Thymus (tissue), 11 donors: ENCODE data around the gene TSPAN15. TPM values are rescaled to one million over a fixed set of nuclear protein-coding genes. Genes with fewer than 3 reads are reported as not detected.
A peak's percentile ranks its signal among the peaks of the same experiment; 100 is the strongest.

Source experiments
- DNase-seq, 9 donors: peaks; one replicate each; pipeline ENCODE4 v3.0.0-alpha.2; 2013; ENCODE audit warnings: low spot score in 9 of 9, low read depth in 6 of 9, missing footprints in 1 of 9
- H3K27ac ChIP-seq, 2 donors: one replicate each; pipeline ENCODE4 v1.5.1; 2013; ENCODE audit warnings: control low read depth in 1 of 2, low read depth in 1 of 2, low read length in 1 of 2, mild to moderate bottlenecking in 1 of 2, moderate library complexity in 1 of 2
- H3K27me3 ChIP-seq, 2 donors: one replicate each; pipeline ENCODE4 v1.5.1; 2013; ENCODE audit warnings: low read length in 1 of 2; ENCODE audit not compliant: control insufficient read depth in 2 of 2, insufficient read depth in 1 of 2
- H3K36me3 ChIP-seq, 2 donors: one replicate each; pipeline ENCODE4 v1.5.1; 2013; ENCODE audit warnings: low read length in 1 of 2, mild to moderate bottlenecking in 1 of 2, moderate library complexity in 1 of 2; ENCODE audit not compliant: control insufficient read depth in 2 of 2, insufficient read depth in 2 of 2
- H3K4me1 ChIP-seq, 2 donors: one replicate each; pipeline ENCODE4 v1.5.1; 2013; ENCODE audit warnings: low read length in 2 of 2; ENCODE audit not compliant: control insufficient read depth in 2 of 2, insufficient read depth in 2 of 2
- H3K4me3 ChIP-seq, 2 donors: one replicate each; pipeline ENCODE4 v1.5.1; 2013; ENCODE audit warnings: low read length in 2 of 2, control low read depth in 1 of 2, mild to moderate bottlenecking in 1 of 2
- H3K9me3 ChIP-seq, 2 donors: one replicate each; pipeline ENCODE4 v1.5.1; 2013; ENCODE audit warnings: low read length in 1 of 2, mild to moderate bottlenecking in 1 of 2; ENCODE audit not compliant: control insufficient read depth in 2 of 2, insufficient read depth in 1 of 2
- WGBS: extraction: QIAGEN DNeasy Blood & Tissue Kit; methylation state at CpG from one replicate; pipeline ENCODE4 v1.1.7; 2013; 5-methylcytosine and 5-hydroxymethylcytosine counted together
- polyA plus RNA-seq: library from polyadenylated mRNA; stranded (reverse); fragments of 200-250 nt; gene quantifications from one replicate; pipeline ENCODE4 v1.2.3, GENCODE V29; 2013
- total RNA-seq: library from RNA; stranded (reverse); fragments of 120-200 nt; gene quantifications from one replicate; pipeline ENCODE4 v1.2.4, GENCODE V29; 2013
- donor health status: healthy.

Gene TSPAN15
- total and polyA plus RNA-seq, 2 donors = 9.7 to 13.2 TPM

DNA sequence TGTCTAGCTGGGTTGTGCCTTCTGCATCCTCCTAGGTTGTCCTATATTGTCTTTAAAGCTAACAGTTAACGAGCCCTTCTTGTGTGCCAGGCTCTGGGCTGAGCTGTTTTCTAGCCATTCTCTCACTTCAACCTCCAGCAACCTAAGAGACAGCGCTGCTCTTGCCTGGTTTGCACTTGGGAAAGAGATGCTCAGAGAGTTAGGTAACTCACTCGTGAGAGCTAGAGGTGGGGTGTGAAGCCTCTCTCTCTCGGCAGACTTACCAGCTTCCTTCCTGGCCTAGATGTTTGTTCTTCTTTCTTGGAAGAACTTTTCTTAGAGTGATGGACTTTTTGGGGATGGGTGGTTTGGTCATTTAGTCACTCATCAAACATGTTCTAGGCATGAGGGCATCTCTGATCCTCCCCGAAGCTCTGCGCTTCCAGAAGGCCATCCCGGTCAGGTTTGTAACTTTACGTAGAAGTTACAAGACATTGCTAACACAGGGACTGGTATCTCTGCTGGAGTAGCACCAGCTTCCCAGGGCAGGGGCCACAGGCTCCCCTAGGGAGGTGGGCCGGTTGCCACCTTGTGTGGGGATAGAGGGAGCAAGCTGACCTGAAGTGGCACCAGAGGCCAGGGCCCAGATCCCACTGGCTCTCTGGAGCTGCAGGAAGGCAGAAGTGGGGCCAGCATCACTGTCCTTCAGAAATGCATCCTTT lies 14.3 kb downstream of the TSPAN15 start:
- DNase-seq = peak in 1 of 9 donors; percentile 25
- peaks cover 0 to 35% of the 10 kb centered on the region in 2 donors for H3K4me1 ChIP-seq

DNA sequence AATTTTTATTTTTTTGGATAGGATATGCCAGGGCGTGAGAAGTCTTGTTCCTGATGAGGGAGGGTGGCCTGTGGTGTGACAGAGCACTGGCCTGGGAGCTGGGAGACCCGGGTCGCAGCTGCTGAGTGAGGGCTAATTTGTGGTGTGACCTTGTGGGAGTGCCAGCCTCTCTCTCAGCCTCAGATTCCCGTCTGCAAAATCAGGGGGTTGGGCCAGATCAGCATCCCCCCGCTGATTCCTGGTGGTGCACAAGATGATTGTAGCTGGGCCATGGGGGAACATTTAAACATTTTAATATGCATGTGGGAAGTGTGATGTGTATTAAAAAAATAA lies 14.9 kb downstream of the TSPAN15 start:
- no peak for DNase-seq
- WGBS = 54% methylated on average over 5 of the region's 5 CpGs
- Histone ChIP-seq H3K4me1 (peaks cover 0 to 34% of the 10 kb centered on the region in 2 donors), H3K27ac (no peak overlapping the region), H3K4me3 (no peak overlapping the region), H3K36me3 (no peaks in the 10 kb centered on the region), H3K9me3 (peaks cover 0 to 2% of the 10 kb centered on the region in 2 donors), H3K27me3 (no peaks in the 10 kb centered on the region)

More for the DNA sequence above, 14.3 kb downstream of the TSPAN15 start:
- 73% methylated on average over 9 of the region's 9 CpGs for WGBS
- H3K27ac ChIP-seq = no peak overlapping the region
- no peak overlapping the region for H3K4me3 ChIP-seq
- no peaks in the 10 kb centered on the region for H3K27me3 ChIP-seq
- no peaks in the 10 kb centered on the region for H3K36me3 ChIP-seq
- H3K9me3 ChIP-seq = peaks cover 0 to under 1% of the 10 kb centered on the region in 2 donors

DNA sequence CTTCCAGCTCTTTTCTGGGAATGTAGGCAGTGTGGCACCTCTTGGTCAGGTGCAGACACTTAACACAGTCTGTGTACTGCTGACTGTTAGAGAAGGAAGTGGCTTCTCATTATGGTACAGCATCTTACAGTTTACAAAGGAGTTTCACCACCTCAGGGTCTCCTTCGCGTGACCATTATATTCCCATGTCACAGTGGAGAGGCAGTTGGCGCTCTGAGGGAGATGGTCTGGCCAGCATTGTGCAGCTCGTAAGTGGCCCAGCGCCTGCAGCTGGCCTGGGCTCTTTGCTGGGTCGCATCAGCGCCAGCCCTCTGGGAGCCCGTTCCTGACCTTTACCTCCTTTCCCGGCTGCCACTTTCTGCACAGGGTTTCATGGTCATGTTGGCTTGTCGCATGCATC lies 15.4 kb downstream of the TSPAN15 start:
- Histone ChIP-seq H3K27me3 (no peaks in the 10 kb centered on the region), H3K27ac (no peak overlapping the region), H3K36me3 (no peaks in the 10 kb centered on the region), H3K4me1 (peaks cover 0 to 31% of the 10 kb centered on the region in 2 donors), H3K4me3 (no peak overlapping the region), H3K9me3 (peaks cover 0 to 2% of the 10 kb centered on the region in 2 donors)
- no peak for DNase-seq
- WGBS = 77% methylated on average over 10 of the region's 10 CpGs

DNA sequence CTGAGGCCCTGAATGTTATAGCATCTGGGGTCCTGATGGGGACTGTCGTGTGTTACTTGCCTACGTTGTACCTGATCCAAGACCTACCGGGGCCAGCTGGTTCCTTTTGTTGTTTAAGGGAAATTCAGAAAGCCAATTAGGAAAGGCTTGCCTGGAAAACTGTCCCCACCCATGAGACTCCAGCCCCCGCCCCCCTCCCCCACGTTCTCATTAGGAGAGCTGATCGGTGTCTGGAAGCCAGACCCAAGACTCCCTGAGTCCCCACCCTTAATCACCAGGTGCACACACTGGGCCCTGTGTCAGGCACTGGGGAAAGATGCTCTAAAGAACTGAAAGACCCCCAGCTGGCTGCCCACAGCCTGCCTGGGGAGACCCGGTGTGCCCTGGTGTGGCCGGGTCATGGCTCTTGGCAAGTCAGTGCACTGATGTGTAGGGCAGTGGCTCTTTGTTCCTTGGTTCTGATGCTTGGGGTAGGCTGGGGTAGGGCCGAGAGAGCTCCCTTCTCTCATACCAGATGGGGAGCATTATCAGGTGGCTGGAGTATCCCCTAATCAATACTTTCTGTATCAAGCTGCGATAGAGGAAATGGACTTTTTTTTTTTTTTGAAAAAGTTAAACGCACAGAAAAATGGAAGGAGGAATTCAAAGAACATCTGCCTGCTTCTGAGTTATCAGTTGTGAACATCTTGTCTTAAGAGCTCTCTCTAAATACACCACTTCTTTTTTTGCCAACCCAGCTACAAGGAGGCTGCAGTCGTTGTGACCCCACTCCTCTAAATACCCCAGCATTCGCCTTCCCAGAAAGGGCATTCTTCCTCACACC lies 16.9 kb downstream of the TSPAN15 start:
- Histone ChIP-seq H3K36me3 (no peaks in the 10 kb centered on the region), H3K4me1 (peaks cover 0 to 31% of the 10 kb centered on the region in 2 donors), H3K27me3 (no peaks in the 10 kb centered on the region), H3K4me3 (no peak overlapping the region), H3K27ac (no peak overlapping the region), H3K9me3 (peaks cover 0 to 2% of the 10 kb centered on the region in 2 donors)
- 70% methylated on average over 13 of the region's 13 CpGs for WGBS
- no peak for DNase-seq

DNA sequence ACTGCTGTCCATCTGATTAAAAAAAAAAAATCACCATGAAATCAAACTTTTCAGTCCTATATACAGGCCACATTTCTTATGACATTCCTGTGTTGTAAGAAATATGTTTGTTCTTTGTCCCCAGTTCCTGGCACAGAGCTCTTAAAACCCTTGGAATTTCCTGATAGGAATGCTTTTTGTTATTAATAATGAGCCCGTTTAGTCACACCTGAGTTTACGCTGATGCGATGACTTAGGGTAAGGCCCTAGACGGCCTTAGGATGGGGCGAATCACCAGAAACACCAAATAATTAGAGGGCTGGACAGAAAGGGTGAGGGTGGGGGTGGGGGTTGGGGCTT lies 17.5 kb downstream of the TSPAN15 start:
- DNase-seq = no peak
- Histone ChIP-seq H3K9me3 (peaks cover 0 to 2% of the 10 kb centered on the region in 2 donors), H3K4me1 (peaks cover 0 to 31% of the 10 kb centered on the region in 2 donors), H3K27ac (no peak overlapping the region), H3K36me3 (no peaks in the 10 kb centered on the region), H3K4me3 (no peak overlapping the region), H3K27me3 (no peaks in the 10 kb centered on the region)
- 98% methylated on average over 5 of the region's 5 CpGs for whole genome bisulfite sequencing

DNA sequence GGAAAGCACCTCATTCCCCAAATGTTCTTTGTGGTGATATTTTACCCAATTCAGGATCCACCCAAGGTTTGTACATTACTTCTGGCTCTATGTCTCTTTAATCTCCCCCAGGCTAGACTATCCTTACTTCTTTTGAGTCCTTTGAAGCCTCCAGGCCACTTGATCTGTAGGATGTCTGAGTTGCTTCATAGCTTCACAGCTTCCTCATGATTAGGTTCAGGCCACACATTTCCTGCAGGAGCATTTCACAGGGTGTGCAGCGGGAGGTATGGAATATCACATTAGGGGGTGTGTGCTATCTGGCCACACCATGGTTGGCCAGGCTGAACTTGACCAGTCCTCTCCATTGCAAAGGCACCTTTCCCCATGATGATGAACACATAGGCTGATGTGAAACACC lies 18.7 kb downstream of the TSPAN15 start:
- no peak for DNase-seq
- peaks cover 0 to 18% of the 10 kb centered on the region in 2 donors for H3K4me1 ChIP-seq
- 98% methylated on average over 1 of the region's 1 CpG for WGBS
- H3K4me3 ChIP-seq = no peak overlapping the region
- H3K27ac ChIP-seq = no peak overlapping the region
- peaks cover 0 to 2% of the 10 kb centered on the region in 2 donors for H3K9me3 ChIP-seq
- no peaks in the 10 kb centered on the region for H3K27me3 ChIP-seq
- H3K36me3 ChIP-seq = no peaks in the 10 kb centered on the region

DNA sequence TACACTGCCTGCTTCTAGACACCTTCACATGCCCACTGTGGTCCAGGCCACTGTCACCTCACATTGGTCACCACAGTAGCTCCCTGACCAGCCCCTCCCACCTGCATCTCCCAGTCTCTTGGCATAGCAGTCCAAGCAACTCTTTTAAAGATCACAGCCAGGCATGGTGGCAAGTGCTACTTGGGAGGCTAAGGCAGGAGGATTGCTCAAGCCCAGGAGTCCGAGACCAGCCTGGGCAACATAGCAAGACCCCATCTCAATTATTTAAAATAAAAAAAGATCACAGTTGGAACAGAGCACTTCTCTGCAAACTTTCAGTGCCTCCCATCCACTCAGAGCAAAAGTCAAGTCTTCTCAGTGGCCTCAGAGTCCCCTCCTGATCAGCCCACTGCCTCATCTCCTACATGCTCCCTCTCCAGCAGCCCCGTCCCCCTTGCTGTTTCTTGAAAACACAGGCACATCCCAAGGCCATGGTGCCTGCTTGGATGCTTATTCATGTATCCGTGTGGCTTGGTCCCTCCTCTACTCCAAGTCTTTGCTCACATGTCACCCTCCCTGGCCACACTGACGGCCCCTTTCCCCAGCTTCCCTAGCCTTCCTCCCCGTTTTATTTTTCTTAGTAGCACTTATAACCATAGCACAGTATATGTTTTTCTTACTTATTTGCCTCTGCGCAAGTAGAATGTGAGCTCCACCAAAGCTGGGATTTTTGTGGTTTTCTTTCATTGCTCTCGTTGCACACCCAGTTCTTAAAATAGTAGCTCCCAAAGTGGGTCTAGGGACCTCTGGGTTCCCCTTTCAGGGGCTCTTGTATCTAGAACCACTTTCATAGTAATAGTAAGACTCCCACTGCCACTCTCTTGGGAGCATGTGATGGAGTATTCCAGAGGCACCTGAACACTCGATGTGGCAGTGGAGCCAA lies 19.5 kb downstream of the TSPAN15 start:
- Histone ChIP-seq H3K4me3 (no peak overlapping the region), H3K27me3 (no peaks in the 10 kb centered on the region), H3K36me3 (no peaks in the 10 kb centered on the region), H3K9me3 (peaks cover 0 to 2% of the 10 kb centered on the region in 2 donors), H3K27ac (no peak overlapping the region), H3K4me1 (peaks cover 0 to 11% of the 10 kb centered on the region in 2 donors)
- no peak for DNase-seq
- 76% methylated on average over 8 of the region's 8 CpGs for WGBS

DNA sequence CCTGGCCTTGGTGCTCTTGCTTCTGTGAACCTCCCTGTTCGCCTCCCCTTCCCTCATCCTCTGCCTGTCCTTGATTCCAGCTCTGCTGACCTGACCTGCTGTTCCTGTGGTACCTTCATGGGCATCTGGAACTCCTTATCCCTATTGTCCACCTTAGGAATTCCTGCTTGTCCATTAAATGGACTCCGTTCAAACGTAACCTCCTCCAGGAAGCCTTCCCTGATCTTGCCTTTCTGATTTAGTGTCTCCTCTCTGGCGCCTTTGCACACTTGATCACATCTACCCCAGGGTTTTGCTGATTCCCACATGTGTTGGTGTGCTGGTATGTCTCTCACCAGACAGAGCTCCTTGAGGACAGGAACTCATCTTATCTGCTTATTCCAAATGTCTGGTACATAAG lies 20.9 kb downstream of the TSPAN15 start:
- no peaks in the 10 kb centered on the region for H3K36me3 ChIP-seq
- 99% methylated on average over 4 of the region's 4 CpGs for WGBS
- no peak overlapping the region for H3K4me3 ChIP-seq
- peaks cover 0 to 11% of the 10 kb centered on the region in 2 donors for H3K4me1 ChIP-seq
- no peak overlapping the region for H3K27ac ChIP-seq
- peaks cover 0 to 2% of the 10 kb centered on the region in 2 donors for H3K9me3 ChIP-seq
- no peak for DNase-seq
- no peaks in the 10 kb centered on the region for H3K27me3 ChIP-seq
